HG02840 (cell line): ENCODE measurements around the gene GRK5.
A peak's percentile ranks its signal among the peaks of the same experiment; 100 is the strongest.
"Not testable (repeated sequence)": the region's sequence is repeated elsewhere in the genome, so short reads cannot be mapped to it uniquely, and the experiment has no call there.

Experiments
- ATAC-seq: cut with Tn5 transposase; IDR thresholded peaks from one replicate; pipeline ENCODE4 v1.9.1; 2021; ENCODE audit warnings: mild to moderate bottlenecking, moderate library complexity, moderate number of reproducible peaks; ENCODE audit not compliant: unreplicated experiment, low FRiP score

Gene GRK5

DNA sequence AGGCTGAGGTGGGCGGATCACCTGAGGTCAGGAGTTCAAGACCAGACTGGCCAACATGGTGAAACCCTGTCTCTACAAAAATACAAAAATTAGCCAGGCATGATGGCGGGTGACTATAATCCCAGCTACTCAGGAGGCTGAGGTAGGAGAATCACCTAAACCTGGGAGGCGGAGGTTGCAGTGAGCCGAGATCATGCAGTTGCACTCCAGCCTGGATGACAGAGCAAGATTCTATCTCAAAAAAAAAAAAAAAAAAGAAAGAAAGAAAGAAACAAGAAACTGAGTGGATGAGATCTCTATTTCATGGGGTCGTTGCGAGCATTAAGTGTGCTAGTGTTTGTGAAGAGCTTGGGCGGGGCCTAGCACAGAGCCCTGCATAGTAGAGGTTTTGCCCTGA lies 65.0 kb downstream of the GRK5 start:
- not testable (repeated sequence) for ATAC-seq

- no peak for ATAC-seq
Measured at GRCh38 chr10:119272736-119273135, 65.4 kb downstream of the GRK5 start.

- no peak for ATAC-seq
Measured at GRCh38 chr10:119273413-119273812, 66.0 kb downstream of the GRK5 start.

DNA sequence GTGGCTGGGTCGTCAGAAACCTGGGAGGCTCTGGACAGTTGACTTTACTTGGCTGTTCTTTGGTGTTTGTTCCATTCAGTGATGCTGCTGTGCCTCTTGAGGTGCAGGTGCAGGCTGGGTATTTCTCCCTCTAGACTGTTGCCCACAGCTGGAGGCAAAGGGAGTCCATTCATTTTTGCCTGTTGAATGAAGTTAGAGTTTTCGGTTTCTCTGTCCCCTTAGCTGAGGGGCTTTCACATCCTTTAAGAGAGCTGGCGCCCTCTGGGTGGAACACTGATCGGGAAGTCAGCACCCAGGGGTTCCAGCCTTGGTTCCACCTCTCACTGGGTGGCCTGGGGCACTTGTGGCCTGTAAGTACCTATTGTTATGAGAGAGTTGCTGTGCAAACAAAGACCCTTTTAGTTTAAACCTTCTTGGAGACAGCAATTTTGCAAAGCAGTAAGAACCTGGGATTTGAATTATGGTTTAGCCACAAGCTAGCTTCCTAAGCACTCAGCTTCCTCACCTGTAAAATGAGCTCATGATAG lies 67.2 kb downstream of the GRK5 start:
- no peak for ATAC-seq

- ATAC-seq, result no peak
Measured at GRCh38 chr10:119275085-119275484, 67.7 kb downstream of the GRK5 start.

GRCh38 chr10:119276194-119276593 lies 68.8 kb downstream of the GRK5 start:
- not testable (repeated sequence) for ATAC-seq

DNA sequence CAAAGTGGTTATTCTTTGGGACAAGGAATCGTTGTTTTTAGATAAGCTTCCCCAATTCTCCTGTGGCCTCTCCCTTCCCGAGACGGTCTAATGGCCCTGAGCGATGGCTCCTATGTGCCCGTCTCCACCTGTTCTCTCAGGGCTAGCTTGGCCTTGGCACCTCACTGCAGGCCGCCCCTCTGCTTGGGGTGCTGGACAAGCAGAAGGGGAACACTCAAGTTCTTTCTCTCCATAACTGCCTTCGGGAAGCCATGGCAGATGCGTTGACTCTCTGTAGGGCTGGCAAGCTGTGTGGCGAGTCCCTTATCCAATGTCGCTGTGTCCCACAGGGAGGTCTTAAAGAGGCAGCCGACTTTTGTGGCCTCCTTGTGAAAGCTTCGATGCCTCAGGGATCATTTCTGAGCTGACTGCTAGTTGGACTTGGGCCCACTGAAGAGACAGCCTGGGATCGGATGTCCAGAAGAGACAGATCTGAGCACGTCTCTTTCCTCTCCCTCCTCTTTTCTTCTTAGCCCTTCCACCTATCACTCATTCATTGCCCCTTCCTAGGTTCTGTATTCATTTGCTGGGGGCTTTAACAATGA lies 70.8 kb downstream of the GRK5 start:
- ATAC-seq, result no peak

- ATAC-seq, result no peak
Measured at GRCh38 chr10:119279441-119279840, 72.1 kb downstream of the GRK5 start.

GRCh38 chr10:119281581-119282071 lies 74.3 kb downstream of the GRK5 start:
- ATAC-seq, result no peak

DNA sequence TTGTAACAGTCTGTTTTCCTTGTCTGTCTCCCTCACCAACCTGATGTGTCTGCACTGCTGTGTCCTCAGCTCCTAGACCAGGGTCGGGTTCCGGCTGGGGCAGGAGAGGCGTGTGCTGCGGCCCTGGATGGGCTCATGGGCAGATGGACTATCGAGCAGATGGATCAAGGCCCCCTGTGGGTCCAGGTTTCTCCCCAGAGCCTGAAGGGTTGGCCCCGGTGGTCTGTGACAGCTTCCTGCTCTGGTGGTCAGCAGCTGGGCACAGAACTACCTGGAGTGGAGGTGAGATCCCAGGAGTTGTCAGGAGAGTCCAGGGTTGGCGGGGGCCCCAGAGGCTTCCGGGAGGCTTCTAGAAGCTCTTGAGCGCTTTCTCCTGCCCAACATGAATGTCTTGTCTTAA lies 75.1 kb downstream of the GRK5 start:
- no peak for ATAC-seq

DNA sequence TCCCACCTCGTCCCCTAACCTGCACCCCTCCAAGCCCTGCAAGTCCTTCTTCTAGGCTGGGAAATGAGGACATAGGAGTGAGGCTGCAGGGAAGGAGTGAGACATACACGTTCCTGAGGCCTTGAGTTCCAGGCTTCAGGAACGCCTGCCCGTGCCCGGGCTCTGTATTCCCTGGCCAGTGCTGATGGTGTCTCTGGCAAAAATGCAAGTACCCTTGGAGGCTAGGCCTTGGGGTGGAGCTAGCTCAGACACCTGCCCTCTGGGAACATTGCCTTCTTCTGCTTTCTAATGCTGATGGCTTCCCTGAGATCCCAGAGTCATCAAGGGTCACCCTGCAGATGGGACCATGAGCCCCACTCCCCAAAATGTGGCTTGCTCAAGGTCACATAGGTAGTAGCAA lies 76.0 kb downstream of the GRK5 start:
- ATAC-seq, result no peak

- ATAC-seq, result peak; percentile 57
Measured at GRCh38 chr10:119283818-119284217, 76.4 kb downstream of the GRK5 start.

DNA sequence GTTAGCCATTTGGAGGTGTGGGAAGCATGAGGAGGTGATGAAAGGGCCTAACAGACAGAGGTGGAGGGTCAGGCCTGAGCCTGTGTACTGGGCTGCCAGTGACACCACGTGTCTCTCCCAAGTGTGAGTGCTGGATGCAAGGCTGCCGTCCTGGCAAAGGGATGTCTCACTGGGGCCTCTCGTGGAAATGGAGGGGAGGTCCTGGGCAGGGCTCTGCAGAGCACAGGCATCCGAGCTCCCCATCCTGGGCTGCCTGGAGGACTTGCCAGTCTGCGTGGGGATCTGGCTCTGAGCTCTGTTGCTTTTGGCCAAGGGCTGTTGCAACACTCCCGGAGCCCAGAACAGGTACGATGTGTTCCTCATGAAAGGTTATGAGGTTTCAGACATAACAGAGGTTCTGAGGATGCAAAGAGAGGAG lies 77.3 kb downstream of the GRK5 start:
- no peak for ATAC-seq

DNA sequence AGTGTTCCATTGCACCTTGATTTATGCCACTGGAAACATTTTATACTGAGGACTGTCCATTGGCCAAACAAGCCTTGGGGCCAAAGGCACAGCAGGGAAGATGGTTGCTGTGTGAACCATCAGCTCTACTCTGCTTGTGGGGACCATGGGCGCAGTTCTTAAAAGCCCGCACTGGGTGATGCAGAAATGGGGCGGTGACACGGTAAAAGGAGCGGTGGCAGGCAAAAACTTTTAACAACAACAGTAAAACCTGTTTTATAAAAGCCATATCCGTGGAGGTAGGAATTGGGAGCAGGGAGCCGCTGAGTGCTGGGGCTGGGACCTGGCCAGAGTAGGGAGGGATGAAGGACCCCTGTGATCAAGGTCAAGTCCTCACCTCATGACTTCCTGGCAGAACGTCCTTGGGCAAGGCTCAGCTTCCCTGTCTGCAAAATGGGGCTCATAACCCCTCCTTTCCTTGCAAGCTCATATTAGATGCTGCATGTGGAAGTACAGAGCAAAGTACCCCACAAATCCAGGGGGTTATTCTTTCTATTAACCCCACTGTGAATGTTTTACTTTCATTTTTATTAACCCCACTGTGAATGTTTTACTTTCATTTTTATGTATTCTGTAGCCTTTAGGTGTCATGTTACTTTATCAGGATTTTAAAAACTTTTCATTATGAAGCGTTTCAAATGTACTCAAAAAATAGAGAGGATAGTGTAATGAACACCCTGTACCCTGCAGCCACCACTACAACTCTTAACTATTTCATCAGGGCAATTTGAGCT lies 78.3 kb downstream of the GRK5 start:
- ATAC-seq, result no peak

- ATAC-seq, result no peak
Measured at GRCh38 chr10:119286516-119286915, 79.1 kb downstream of the GRK5 start.

DNA sequence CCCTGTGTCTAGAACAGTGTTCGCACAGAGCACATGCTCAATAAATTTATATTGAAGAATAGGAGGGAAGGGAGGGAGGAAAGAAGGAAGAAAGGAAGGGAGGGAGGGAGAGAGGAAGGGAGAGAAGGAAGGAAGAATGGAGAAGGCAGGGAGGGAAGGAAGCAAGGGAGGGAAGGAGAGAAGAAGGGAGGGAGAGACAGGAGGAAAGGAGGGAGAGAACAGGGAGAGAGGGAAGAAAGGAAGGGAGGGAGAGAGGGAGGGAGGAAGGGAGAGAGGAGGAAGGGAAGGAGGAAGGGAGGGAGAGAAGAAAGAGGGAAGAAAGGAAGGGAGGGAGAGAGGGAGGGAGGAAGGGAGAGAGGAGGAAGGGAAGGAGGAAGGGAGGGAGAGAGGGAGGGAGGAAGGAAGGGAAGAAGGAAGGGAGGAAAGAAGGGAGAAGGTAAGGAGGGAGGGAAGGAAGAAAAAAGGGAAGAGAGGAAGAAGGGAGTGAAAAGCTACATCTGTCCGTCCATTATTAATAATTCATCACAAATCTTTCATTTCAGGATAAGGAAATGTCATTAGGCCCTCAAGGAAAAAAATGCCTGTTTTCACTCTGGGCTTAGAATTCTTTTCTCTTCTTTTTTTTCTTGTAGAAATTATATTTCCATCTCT lies 79.7 kb downstream of the GRK5 start:
- no peak for ATAC-seq

- no peak for ATAC-seq
Measured at GRCh38 chr10:119288574-119289001, 81.2 kb downstream of the GRK5 start.

DNA sequence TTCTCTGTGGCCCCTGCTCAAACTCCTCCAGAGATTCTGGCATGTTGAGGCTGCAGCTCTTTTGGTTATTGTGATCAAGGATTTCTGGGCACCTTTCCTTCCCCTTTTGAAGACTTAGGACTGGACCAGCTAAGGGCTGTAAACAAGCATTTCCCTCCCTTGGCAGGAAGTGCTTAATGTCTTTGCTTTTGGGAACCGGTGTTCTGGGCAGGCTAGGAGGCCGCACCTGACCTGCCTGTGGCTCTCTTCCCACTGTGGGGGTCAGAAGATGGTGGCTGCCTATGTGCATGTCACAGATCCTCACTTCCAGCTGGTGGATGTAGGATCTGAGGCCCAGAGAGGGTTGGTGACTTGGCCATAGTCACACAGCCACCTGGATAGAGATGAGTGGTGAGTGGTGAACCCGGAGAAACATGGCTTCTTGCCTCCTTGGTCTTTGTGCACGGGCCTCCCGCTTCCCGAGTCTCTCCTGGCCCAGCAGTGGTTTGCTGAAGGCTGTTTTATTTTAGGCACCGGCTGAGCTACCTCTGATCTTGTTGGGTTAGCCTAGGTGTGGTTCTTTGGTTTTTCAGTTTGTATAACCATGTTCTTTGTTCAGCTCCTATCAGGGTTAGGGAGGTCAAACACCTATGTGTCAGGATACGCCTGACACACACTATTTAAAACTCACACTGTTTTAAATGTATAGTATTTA lies 82.0 kb downstream of the GRK5 start:
- no peak for ATAC-seq

- no peak for ATAC-seq
Measured at GRCh38 chr10:119290301-119291048, 83.1 kb downstream of the GRK5 start.
